GM19463 (cell line): ENCODE results near the gene ELMOD3.
"Not testable (repeated sequence)": the region's sequence is repeated elsewhere in the genome, so short reads cannot be mapped to it uniquely, and the experiment has no call there.

Experiments
- ATAC-seq: cut with Tn5 transposase; IDR thresholded peaks from one replicate; pipeline ENCODE4 v1.9.1; 2021; ENCODE audit warnings: mild to moderate bottlenecking, moderate library complexity; ENCODE audit not compliant: unreplicated experiment

ELMOD3 gene

GRCh38 chr2:85371045-85371444 is 16.5 kb downstream of the ELMOD3 start:
- no peak for ATAC-seq

GRCh38 chr2:85376291-85377065 is 21.9 kb downstream of the ELMOD3 start:
- ATAC-seq: no peak

DNA sequence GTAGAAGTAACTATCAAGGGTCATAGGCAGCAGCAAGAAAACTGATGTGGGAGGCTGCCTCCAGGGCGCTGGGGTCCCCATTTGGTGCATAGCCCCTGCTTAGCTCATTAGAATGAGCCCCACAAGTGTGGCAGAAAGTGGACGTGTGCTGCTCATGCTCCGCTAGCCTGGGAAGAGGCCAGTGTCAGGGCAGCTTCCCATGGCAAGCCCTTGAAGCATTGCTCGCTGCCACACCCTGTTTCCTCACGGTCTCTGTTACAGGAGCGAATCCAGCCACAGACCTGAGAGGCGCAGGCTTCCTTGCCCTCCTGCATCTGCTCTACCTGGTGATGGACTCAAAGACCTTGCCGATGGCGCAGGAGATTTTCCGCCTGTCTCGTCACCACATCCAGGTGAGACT is 22.5 kb downstream of the ELMOD3 start:
- ATAC-seq: no peak

- no peak for ATAC-seq
Measured at GRCh38 chr2:85378257-85378656, 23.7 kb downstream of the ELMOD3 start.

DNA sequence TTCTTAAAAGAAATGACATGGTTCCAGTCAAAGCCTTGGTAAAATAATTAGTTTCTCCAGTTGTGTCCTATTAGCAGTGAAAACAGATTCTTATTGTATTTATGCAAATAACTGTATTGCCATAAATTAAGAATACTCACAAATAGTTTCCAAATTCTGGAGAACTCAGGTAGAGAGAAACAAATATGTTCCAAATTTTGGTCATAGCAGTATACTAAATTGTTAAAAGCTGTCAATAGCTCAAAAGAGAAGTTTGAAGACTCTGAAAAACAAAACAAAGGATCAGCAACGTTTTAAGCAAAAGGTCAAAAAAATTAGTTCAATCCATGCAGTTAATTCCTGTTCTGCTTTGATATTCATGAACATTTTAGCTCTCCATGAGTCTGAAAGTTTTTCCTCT is 25.5 kb downstream of the ELMOD3 start:
- no peak for ATAC-seq

GRCh38 chr2:85383151-85383550 is 28.6 kb downstream of the ELMOD3 start:
- not testable (repeated sequence) for ATAC-seq

GRCh38 chr2:85383850-85384249 is 29.3 kb downstream of the ELMOD3 start:
- no peak for ATAC-seq

DNA sequence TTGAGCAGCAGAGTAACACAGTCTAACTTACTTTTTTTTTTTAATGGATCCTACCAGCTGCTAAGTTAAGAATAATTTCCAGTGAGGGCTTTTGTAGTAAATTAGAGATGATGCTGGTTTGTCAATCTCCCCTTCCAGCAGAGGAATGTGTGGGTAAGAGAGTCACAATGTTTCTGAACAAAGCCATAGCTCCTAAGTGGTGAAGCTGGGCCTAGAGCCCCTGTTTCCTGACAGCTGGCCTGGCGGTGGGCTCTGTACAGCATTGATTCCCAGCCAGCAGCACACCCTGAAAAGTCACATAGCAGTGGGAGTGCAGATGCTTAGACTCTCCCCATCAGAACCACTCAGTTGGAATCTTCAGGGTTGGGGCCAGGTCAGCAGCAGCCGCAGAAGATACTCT is 31.2 kb downstream of the ELMOD3 start:
- no peak for ATAC-seq

GRCh38 chr2:85387754-85388153 is 33.2 kb downstream of the ELMOD3 start:
- no peak for ATAC-seq

DNA sequence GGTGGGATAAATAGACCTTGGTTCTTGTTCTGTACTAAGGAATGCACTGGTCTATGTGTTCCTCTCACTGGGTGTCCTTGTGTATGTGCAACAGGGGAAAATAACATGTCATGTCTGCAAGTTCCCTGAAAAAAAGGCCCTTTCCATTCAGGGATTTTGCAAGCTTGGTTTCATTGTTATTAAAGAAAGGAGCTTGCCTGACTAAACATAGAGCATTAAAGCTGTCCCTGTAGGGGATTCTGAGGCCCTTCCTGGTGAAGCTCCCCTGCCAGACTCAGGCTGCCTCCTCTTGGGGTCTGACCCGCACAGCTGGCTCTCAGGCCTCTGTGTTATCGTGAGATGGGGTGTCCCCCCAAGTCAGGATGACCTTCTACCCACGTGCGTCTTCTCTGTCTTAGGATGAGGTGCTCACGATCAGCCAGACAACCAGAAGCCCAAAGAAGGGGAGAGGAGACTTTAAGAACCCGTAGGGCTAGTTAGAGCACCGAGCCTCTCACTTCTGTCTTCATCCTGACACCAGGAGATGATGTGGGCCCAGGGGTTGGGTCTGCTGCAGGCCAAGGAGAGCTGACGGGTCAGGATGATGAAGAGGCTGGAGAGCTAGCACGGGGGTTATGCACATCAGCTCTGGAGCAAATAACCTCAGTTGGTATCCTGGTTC is 34.4 kb downstream of the ELMOD3 start:
- ATAC-seq: no peak

GRCh38 chr2:85390941-85391669 is 36.5 kb downstream of the ELMOD3 start:
- ATAC-seq: no peak

DNA sequence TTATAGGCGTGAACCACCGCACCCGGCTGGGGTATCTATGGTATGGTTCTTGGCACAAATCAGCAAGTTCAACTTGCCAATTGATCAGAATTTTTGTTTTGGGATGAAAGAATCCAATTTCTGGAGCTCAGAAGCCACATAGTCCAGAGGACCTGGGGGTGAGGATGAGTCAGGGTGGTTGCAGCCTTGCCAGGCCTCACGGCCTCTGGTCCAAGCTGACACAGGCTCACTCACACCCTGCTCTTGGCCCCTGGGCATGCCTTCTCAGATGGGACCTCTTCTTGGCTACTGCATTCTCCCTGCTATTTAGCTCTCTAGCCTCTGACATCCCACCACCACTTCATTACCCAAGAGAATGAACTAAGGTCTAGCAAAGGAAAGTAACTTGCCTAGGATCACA is 39.3 kb downstream of the ELMOD3 start:
- ATAC-seq: no peak

DNA sequence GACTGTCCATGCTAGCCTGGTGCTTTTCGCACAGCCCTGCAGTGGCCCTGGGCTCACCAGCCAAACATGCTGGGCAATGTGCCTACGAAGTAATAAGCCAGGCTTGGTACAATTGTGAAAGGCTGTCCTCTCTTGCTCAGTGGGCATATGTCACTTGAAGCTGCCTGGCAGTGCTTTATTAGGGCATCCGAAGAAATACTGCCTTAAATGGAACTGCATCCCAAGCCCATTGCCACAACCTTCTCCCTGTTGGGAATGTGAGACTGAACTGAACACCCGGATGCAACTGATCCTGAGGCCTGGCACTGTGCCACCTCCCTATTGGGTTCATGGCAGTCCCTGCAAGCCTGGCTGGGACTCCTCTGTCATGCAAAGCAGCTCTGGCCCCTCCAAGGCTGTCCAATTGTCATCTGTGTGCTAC is 39.7 kb downstream of the ELMOD3 start:
- ATAC-seq: no peak

- ATAC-seq: no peak
Measured at GRCh38 chr2:85394976-85395375, 40.4 kb downstream of the ELMOD3 start.

DNA sequence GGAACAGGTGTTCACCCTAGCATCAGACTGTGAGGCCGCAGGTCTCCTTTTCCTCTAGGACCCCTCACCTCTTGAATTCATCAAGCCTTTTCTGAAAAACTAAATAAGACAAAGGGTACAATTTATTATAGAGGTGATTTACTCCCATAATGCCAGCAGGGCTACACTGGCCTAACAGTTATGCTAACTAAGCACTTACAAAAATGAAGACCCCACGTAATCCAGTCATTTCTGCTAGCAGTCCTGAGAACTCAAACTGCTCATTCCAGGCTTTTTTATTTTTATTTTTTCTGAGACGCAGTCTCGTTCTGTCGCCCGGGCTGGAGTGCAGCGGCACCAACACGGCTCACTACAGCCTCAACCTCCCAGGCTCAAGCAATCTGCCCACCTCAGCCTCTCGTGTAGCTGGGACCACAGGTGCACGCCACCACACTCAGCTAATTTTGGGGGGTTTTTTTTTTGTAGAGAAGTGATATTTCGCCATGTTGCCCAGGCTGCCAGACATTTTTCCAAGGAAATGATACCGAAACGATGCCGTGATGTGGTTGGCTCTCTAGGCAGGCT is 41.4 kb downstream of the ELMOD3 start:
- ATAC-seq: no peak

DNA sequence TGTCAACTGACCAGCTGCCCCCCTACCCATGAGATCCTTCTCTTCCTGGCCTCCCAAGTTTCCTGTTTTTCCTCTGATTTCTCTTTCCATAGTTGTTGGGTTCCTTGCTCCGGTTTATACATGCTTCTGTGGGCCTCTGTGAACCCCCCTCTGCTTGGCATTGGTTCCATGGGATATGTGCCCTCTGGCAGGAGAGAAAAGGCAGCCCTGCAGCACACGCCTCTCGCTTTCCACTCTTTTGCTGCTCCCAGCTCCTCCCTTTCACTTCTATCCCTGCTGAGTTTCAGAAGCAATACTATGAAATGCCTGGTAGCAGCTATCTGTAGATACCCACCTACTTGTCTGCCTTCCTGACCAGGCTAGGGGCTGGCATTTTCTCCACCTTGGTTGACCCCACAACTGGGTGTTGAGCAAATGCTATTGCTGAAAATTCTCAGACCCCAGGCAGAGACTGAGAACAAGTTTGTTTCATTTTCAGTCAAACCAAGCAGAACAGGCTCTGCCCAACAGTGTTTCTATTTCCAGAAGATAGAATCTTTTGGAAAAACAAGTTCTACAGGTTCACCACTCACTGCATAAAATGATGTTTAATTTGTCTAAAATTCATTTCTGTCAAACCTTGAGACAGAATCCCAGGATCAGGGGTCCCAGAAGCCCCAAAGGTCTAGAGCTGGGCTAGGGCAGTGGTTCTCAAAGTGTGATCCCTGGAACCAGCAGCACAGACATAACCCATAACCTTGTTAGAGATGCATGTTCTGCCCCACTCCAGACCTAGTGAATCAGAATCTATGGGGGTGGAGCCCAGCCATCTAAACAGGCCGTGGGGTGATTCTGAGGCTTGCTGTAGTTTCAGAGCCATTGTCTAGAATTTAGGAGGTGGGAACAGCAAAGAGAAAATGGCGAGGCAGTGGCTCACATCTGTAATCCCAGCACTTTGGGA is 42.2 kb downstream of the ELMOD3 start:
- no peak for ATAC-seq

DNA sequence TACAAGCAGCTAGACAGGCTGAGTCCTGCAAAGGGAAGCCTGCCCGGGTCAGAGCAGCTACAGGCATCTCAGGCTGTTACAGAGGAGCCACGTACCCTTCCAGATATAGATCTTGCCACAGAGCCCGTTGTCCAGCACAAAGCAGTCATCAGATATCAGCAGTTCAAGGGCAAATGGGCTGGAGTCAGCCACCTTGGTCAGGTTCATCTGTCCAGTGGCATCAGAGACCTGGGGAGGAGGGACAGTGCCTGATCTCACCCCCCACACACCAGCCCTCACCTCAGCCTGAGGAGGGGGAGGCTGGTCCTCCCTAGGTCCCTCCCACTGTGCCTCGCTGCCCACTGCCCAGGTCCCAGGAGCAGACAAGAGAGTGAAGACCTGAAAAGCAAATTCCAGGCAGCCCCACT is 43.4 kb downstream of the ELMOD3 start:
- ATAC-seq: no peak

- ATAC-seq: no peak
Measured at GRCh38 chr2:85398426-85399182, 44.0 kb downstream of the ELMOD3 start.

DNA sequence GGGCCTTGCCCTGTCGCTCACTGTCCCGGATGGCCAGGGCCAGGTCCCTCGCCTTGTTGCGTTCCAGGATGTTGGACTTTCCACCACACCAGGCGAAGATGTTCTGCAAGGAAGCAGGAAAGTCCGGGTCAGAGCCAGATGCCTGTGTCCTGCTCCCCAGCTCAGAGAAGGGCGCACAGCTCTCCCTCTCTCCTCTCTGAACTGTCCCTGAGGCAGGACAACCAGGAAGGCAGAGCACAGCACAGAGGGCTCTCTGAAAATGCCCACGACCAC is 44.5 kb downstream of the ELMOD3 start:
- no peak for ATAC-seq

- no peak for ATAC-seq
Measured at GRCh38 chr2:85400023-85400422, 45.5 kb downstream of the ELMOD3 start.
